ENCODE data around the gene RAB7B.

Gene RAB7B

GRCh38 chr1:205972081-205972480 is 31.1 kb downstream of the RAB7B start:
- Histone ChIP-seq H3K36me3 (no peaks in the 10 kb centered on the region), H3K4me1 (ENCODE audit: control insufficient read depth in 1 of 2, insufficient read depth in 1 of 2, low read depth in 1 of 2, low read length in 1 of 2) (no peaks in the 10 kb centered on the region), H3K27ac (no peak overlapping the region), H3K27me3 (no peaks in the 10 kb centered on the region), H3K4me3 (ENCODE audit: low read depth in 1 of 2, low read length in 1 of 2) (no peak overlapping the region), H3K9me3 (no peaks in the 10 kb centered on the region)
- TF ChIP-seq CTCF (IDR thresholded peaks at IDR 0.05) = no peak

- H3K9me3 ChIP-seq = no peaks in the 10 kb centered on the region
- H3K27me3 ChIP-seq = no peaks in the 10 kb centered on the region
- no peaks in the 10 kb centered on the region for H3K36me3 ChIP-seq
- no peaks in the 10 kb centered on the region for H3K4me1 ChIP-seq (ENCODE audit: control insufficient read depth in 1 of 2, insufficient read depth in 1 of 2, low read depth in 1 of 2, low read length in 1 of 2)
- H3K27ac ChIP-seq = no peak overlapping the region
- H3K4me3 ChIP-seq (ENCODE audit: low read depth in 1 of 2, low read length in 1 of 2) = no peak overlapping the region
- no peak for TF ChIP-seq CTCF (IDR thresholded peaks at IDR 0.05)
Observed at GRCh38 chr1:205971082-205971481, 32.1 kb downstream of the RAB7B start.

GRCh38 chr1:205970486-205970885 is 32.7 kb downstream of the RAB7B start:
- no peak overlapping the region for H3K27ac ChIP-seq
- H3K36me3 ChIP-seq = no peaks in the 10 kb centered on the region
- no peak overlapping the region for H3K4me3 ChIP-seq (ENCODE audit: low read depth in 1 of 2, low read length in 1 of 2)
- H3K27me3 ChIP-seq = no peaks in the 10 kb centered on the region
- H3K9me3 ChIP-seq = no peaks in the 10 kb centered on the region
- no peak for TF ChIP-seq CTCF (IDR thresholded peaks at IDR 0.05)
- no peaks in the 10 kb centered on the region for H3K4me1 ChIP-seq (ENCODE audit: control insufficient read depth in 1 of 2, insufficient read depth in 1 of 2, low read depth in 1 of 2, low read length in 1 of 2)

GRCh38 chr1:205969229-205969628 is 34.0 kb downstream of the RAB7B start:
- Histone ChIP-seq H3K27ac (no peak overlapping the region), H3K9me3 (no peaks in the 10 kb centered on the region), H3K27me3 (no peaks in the 10 kb centered on the region), H3K4me3 (ENCODE audit: low read depth in 1 of 2, low read length in 1 of 2) (no peak overlapping the region), H3K36me3 (no peaks in the 10 kb centered on the region), H3K4me1 (ENCODE audit: control insufficient read depth in 1 of 2, insufficient read depth in 1 of 2, low read depth in 1 of 2, low read length in 1 of 2) (no peaks in the 10 kb centered on the region)
- no peak for TF ChIP-seq CTCF (IDR thresholded peaks at IDR 0.05)

- Histone ChIP-seq H3K27ac (no peak overlapping the region), H3K9me3 (no peaks in the 10 kb centered on the region), H3K36me3 (no peaks in the 10 kb centered on the region), H3K4me1 (ENCODE audit: control insufficient read depth in 1 of 2, insufficient read depth in 1 of 2, low read depth in 1 of 2, low read length in 1 of 2) (no peaks in the 10 kb centered on the region), H3K4me3 (ENCODE audit: low read depth in 1 of 2, low read length in 1 of 2) (no peak overlapping the region), H3K27me3 (no peaks in the 10 kb centered on the region)
- TF ChIP-seq CTCF (IDR thresholded peaks at IDR 0.05) = no peak
Observed at GRCh38 chr1:205967554-205968335, 35.5 kb downstream of the RAB7B start.
